Stomach (tissue), 9 donors: ENCODE data around the gene HDAC10. TPM values are rescaled to one million over a fixed set of nuclear protein-coding genes. Genes with fewer than 3 reads are reported as not detected.

Source experiments
- DNase-seq, 2 donors: peaks; one replicate each; pipeline versions ENCODE4 v3.0.0 to v3.0.0-alpha.2; 2013 to 2019
- H3K27ac ChIP-seq, 5 donors: fragments of 200-600 bp in 4 of 5; sonication (generic) in 4 of 5; one replicate each; pipeline ENCODE4 v1.5.1; 2013 to 2019; ENCODE audit warnings: mild to moderate bottlenecking in 1 of 5, moderate library complexity in 1 of 5
- H3K27me3 ChIP-seq, 3 donors: fragments of 200-600 bp; sonication (generic); one replicate each; pipeline ENCODE4 v1.5.1; 2017 to 2019; ENCODE audit warnings: mixed run types in 1 of 3
- H3K36me3 ChIP-seq, 4 donors: fragments of 200-600 bp; sonication (generic); 1 replicate in 3 of 4; 2 replicates in 1 of 4; pipeline ENCODE4 v1.5.1; 2016 to 2019
- H3K4me1 ChIP-seq, 4 donors: fragments of 200-600 bp; sonication (generic); one replicate each; pipeline ENCODE4 v1.5.1; 2016 to 2019
- H3K4me3 ChIP-seq, 4 donors: fragments of 200-600 bp; sonication (generic) in 3 of 4; one replicate each; pipeline ENCODE4 v1.5.1; 2016 to 2019; ENCODE audit warnings: mild to moderate bottlenecking in 1 of 4
- H3K9me3 ChIP-seq, 4 donors: fragments of 200-600 bp; sonication (generic); one replicate each; pipeline ENCODE4 v1.5.1; 2016 to 2019
- EP300 ChIP-seq: sonication (generic); formaldehyde crosslinking; IDR thresholded peaks from one replicate; pipeline ENCODE4 v1.6.1; 2017; ENCODE audit warnings: antibody characterized with exemption
- POLR2A ChIP-seq, 4 donors: fragments of 450-650 bp; IDR thresholded peaks; one replicate each; pipeline ENCODE4 v1.6.1; 2016; ENCODE audit warnings: antibody characterized with exemption in 4 of 4, control low read depth in 2 of 4, mild to moderate bottlenecking in 1 of 4, moderate library complexity in 1 of 4
- POLR2AphosphoS5 ChIP-seq, 3 donors: sonication (generic); formaldehyde crosslinking; IDR thresholded peaks; one replicate each; pipeline ENCODE4 v1.6.1; 2016; ENCODE audit warnings: antibody characterized with exemption in 3 of 3
- WGBS, 5 donors: extraction: QIAGEN DNeasy Blood & Tissue Kit in 3 of 5; methylation state at CpG; one replicate each; pipeline versions ENCODE4 v1.1.5 to v1.1.7; 2013 to 2018; 5-methylcytosine and 5-hydroxymethylcytosine counted together
- intact Hi-C: fragments of 100-400 bp; cut with DNase I; formaldehyde crosslinking; loops from one replicate; pipeline ENCODE4 v1.15.1; 2023; ENCODE audit warnings: low total_unique reads
- polyA plus RNA-seq, 3 donors: library from polyadenylated mRNA; stranded (reverse); fragments of 200-250 nt; gene quantifications; one replicate each; pipeline ENCODE4 v1.2.3, GENCODE V29; 2013
- total RNA-seq, 5 donors: library from RNA; depleted of rRNA; stranded (reverse); fragments of >200 nt; gene quantifications; one replicate each; pipeline versions ENCODE4 v1.1.0 to v1.2.3, GENCODE V29; 2014 to 2016
- TF ChIP-seq, protein P1 (sequence below), 7 experiments: fragments of 450-650 bp in 4 of 7; fragments of 200-600 bp in 3 of 7; sonication (generic) in 3 of 7; IDR thresholded peaks; one replicate each; pipeline ENCODE4 v1.5.1; 2016 to 2019; ENCODE audit warnings: antibody characterized with exemption in 7 of 7, control low read depth in 2 of 7, mild to moderate bottlenecking in 1 of 7
- donor health status: healthy with polysubstance abuse.
- donor health status: Bipolar disorder and iron deficiency.
- donor health status: healthy.

Gene HDAC10
- total and polyA plus RNA-seq, 8 donors: 15.4 to 156 (median 41.8) TPM

DNA sequence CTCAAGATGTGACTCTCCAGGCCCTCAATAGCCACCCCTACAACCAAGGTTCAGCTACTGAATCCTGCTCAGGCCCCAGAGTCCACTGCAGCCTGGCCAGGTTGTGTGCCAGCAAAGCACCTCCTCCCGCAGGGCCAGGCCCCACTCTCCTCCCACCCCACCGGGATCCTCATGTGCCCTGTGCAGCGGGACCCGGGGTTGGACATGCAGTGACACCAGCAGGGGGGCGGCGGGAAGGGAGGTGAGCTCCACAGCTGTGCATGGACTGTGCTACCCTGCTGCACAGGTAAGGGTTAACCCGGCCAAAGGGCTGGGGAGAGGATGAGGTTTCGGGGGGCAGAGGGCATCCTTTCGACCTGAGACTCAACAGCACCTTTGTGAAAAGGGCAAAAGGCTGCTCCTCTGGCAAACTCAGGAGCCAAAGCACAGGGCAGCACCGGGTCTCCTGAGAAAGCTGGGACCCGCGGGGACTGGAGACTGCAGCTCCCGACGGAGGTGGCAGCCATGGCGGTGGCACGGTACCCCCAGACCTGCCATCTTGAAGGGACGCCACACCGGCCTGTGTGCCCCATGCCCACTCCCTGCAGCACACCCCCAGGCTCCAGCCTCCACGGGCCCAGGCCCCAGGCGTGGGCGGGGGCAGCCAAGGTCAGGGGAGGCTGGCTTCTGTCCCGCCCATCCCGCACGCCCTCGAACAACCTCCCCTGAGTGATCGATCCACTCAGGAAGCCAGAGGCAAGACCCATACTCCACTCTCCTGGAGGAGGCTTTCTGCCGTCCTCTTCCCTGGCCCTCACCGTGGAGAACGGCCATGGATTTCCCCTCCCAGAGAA is 45.8 kb upstream of the HDAC10 start:
- Histone ChIP-seq H3K9me3 (no peaks in the 10 kb centered on the region), H3K27ac (peak overlapping the region; percentile 94 to 96 (median 95)), H3K4me1 (peaks cover 94 to 100% (median 99%) of the 10 kb centered on the region in 4 donors), H3K4me3 (peak overlapping the region in 1 of 4 donors; percentile 18), H3K27me3 (peaks cover 0 to 18% (median 0%) of the 10 kb centered on the region in 3 donors), H3K36me3 (peaks cover 0 to 6% (median 0%) of the 10 kb centered on the region in 4 donors)
- intact Hi-C loops: no loop called here
- no peak for DNase-seq
- WGBS, 5 donors: 29 to 52% (median 35%) methylated on average over 15 to 29 of the region's 29 CpGs
- no peak for TF ChIP-seq POLR2AphosphoS5 (IDR thresholded peaks at IDR 0.05)
- TF ChIP-seq POLR2A (IDR thresholded peaks at IDR 0.05): no peak
- TF ChIP-seq EP300: no peak
- TF ChIP-seq, protein P1, sequence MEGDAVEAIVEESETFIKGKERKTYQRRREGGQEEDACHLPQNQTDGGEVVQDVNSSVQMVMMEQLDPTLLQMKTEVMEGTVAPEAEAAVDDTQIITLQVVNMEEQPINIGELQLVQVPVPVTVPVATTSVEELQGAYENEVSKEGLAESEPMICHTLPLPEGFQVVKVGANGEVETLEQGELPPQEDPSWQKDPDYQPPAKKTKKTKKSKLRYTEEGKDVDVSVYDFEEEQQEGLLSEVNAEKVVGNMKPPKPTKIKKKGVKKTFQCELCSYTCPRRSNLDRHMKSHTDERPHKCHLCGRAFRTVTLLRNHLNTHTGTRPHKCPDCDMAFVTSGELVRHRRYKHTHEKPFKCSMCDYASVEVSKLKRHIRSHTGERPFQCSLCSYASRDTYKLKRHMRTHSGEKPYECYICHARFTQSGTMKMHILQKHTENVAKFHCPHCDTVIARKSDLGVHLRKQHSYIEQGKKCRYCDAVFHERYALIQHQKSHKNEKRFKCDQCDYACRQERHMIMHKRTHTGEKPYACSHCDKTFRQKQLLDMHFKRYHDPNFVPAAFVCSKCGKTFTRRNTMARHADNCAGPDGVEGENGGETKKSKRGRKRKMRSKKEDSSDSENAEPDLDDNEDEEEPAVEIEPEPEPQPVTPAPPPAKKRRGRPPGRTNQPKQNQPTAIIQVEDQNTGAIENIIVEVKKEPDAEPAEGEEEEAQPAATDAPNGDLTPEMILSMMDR (IDR thresholded peaks at IDR 0.05): no peak

DNA sequence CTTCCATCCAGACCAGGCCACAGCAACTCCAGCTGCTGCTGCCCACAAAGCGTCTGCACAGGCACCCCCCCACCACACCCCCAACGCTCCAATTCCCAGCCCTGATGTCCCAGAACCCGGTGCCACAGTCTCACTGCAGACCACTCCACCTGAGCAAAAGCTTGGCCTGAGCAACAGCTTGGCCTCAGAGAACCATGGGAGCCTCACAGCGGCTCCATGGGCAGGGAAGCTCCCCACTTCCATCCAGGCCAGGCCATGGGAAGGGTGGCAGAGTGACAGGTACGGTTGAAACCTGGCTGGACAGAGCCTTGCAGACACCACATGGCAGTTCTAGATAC is 43.2 kb upstream of the HDAC10 start:
- Histone ChIP-seq H3K9me3 (no peaks in the 10 kb centered on the region), H3K4me3 (peak overlapping the region in 1 of 4 donors; percentile 45), H3K27me3 (peaks cover 0 to 9% (median 0%) of the 10 kb centered on the region in 3 donors), H3K36me3 (peaks cover 14 to 25% (median 20%) of the 10 kb centered on the region in 4 donors), H3K4me1 (peaks cover 91 to 100% (median 99%) of the 10 kb centered on the region in 4 donors), H3K27ac (peak overlapping the region; percentile 94 to 96 (median 95))
- TF ChIP-seq POLR2AphosphoS5 (IDR thresholded peaks at IDR 0.05) (no peak), EP300 (no peak), POLR2A (IDR thresholded peaks at IDR 0.05) (no peak)
- TF ChIP-seq, protein P1 (IDR thresholded peaks at IDR 0.05): no peak
- intact Hi-C loops: no loop called here
- WGBS, 5 donors: 14 to 25% (median 21%) methylated on average over 1 to 5 of the region's 5 CpGs
- DNase-seq: no peak

DNA sequence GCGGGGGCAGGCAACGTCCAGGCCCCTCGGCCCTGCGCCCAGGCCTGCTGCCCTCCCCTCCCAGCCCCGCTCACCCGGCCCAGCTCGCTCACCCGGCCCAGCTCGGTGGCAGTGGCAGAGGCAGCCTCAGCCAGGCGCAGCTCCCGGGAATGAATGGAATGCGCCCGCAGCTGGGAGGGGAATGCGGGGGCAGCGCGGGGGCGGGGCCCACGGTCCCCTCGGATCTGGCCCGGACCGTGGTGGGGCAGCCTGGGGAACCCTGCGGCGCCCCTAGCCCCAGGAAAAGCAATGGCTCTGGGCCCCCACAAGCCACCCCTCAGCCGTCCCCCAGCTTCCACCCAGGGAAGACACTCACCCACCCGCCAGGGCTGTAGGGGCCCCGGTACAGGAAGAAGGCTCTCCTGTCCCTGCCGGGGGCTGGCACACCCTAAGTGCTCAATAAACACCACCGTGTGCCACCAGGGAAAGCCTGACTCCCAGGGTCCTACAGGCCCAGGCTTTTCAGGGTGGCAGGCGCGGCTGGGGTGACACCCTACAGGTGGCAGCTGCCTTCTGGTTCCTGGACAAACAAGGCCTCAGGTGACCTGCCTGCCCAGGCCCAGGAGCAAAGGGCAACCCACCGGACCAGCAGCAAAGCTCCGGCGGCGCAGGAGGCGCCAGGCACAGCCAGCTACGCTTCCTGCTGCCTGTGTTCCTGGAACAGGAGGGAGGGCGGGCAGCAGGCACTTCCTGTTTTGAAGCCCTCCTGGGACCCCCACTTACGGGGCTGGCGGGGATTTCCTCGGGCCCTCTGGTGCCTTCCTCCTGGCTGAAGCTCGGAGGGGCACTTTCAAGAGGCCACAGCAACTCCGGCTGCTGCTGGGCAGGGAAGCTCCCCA is 42.6 kb upstream of the HDAC10 start:
- 7 to 14% (median 9%) methylated on average over 27 to 42 of the region's 42 CpGs for WGBS, 5 donors
- DNase-seq: peak; percentile 90 to 94
- peak overlapping the region; percentile 27 to 45 (median 38) for H3K4me3 ChIP-seq
- TF ChIP-seq, protein P1 (IDR thresholded peaks at IDR 0.05): no peak
- TF ChIP-seq POLR2A (IDR thresholded peaks at IDR 0.05): peak in 1 of 4 donors; percentile 34
- TF ChIP-seq POLR2AphosphoS5 (IDR thresholded peaks at IDR 0.05): peak; percentile 20 to 94 (median 93)
- H3K4me1 ChIP-seq: peaks cover 90 to 100% (median 99%) of the 10 kb centered on the region in 4 donors
- peaks cover 0 to 6% (median 0%) of the 10 kb centered on the region in 3 donors for H3K27me3 ChIP-seq
- intact Hi-C loops: no loop called here
- no peaks in the 10 kb centered on the region for H3K9me3 ChIP-seq
- peaks cover 20 to 31% (median 26%) of the 10 kb centered on the region in 4 donors for H3K36me3 ChIP-seq
- H3K27ac ChIP-seq: peak overlapping the region; percentile 94 to 96 (median 95)
